NCI-H2107 treated with DMSO at 0.1 percent for 48 hours (cell line): Measurements from ENCODE around the gene TMEM178B.
"Not testable (repeated sequence)": the region's sequence is repeated elsewhere in the genome, so short reads cannot be mapped to it uniquely, and the experiment has no call there.

Experiments used
- DNase-seq: peaks from one replicate; lab custom pipeline; 2025; ENCODE audit not compliant: unreplicated experiment; lab: John Stamatoyannopoulos, UW

Gene TMEM178B

GRCh38 chr7:141181812-141182211 lies 107.9 kb downstream of the TMEM178B start:
- no peak for DNase-seq

DNA sequence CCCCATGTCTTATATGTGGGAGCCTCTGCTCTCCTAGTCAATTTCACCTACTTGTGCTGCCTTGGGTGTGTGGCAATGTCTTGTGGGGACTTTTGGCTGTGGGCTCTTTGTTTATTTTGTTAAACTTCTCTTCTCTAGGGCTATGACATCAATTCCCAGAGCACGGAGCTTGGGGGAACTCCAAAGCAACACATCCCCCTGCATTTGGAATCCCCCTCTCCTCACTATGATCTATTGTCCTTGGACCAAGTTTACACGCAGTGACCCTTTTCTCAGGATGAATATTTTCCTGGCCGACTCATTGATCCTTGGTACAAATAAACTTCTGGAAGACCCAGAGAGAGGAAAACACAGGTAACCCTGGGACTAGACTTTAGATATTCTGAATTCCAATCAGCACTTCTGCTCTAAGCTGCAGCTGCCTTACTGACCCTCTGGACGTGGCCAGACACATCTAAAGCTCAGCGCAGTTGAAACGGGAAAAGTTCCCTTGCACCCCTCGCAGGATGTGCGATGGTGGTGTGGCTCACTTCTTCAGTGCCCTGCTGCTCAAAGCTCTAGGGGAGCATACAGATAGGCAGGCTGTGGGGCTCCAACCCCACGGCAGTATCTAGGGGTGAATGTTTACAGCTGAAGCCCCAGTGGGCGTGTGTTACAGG lies 110.8 kb downstream of the TMEM178B start:
- no peak for DNase-seq

GRCh38 chr7:141185369-141185967 lies 111.6 kb downstream of the TMEM178B start:
- DNase-seq = no peak

DNA sequence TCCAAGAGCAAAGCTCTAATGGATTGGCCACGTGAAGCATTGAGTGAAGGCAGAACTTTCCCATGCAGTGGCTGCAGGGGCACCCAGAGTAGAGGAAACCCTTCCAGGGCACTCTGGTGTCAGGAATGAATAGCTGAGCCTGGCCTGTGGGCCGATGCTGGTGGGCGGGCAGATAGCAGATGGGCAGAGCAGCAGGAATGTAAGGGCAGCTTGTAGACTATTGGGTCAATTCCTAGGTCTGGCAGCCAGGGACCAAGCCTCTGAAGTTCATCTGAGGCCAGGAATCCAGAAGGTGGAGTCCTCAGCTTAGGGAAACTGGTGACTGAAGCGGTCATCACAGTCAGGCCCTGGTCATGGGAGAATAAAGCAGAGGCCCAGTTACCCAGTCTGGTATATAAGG lies 115.4 kb downstream of the TMEM178B start:
- no peak for DNase-seq

- no peak for DNase-seq
Observed at GRCh38 chr7:141190495-141190894, 116.6 kb downstream of the TMEM178B start.

GRCh38 chr7:141191277-141191676 lies 117.4 kb downstream of the TMEM178B start:
- no peak for DNase-seq

DNA sequence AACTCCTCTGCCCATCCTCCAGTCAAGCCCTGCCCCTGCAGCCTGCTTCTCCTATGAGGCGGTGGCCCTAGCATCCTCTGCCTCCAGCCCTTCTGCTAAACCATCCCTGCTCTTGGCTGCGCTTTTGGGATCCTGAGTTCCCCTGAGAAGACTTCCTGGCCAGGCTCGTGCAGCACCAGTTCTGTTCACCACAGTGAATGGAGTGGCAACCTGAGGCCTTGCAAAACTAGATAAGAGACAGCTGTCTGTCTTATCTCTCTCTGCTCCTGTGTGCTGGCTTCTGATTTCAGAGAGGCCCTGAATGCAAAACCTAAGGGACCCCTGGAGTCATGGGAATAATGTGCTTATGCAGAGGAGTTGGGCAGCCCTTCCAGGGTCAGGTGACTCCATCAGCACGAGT lies 119.2 kb downstream of the TMEM178B start:
- DNase-seq = no peak

DNA sequence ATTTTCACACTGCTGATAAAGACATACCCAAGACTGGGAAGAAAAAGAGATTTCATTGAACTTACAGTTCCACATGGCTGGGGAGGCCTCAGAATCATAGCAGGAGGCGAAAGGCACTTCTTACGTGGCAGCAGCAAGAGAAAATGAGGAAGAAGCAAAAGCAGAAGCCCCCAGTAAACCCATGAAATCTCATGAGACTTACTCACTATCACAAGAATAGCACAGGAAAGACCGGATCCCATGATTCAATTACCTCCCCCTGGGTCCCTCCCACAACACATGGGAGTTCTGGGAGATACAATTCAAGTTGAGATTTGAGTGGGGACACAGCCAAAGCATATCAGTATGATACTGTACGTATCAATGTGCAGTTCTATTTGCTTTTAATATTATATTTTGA lies 121.9 kb downstream of the TMEM178B start:
- DNase-seq = not testable (repeated sequence)

GRCh38 chr7:141198194-141198958 lies 124.5 kb downstream of the TMEM178B start:
- DNase-seq = no peak

DNA sequence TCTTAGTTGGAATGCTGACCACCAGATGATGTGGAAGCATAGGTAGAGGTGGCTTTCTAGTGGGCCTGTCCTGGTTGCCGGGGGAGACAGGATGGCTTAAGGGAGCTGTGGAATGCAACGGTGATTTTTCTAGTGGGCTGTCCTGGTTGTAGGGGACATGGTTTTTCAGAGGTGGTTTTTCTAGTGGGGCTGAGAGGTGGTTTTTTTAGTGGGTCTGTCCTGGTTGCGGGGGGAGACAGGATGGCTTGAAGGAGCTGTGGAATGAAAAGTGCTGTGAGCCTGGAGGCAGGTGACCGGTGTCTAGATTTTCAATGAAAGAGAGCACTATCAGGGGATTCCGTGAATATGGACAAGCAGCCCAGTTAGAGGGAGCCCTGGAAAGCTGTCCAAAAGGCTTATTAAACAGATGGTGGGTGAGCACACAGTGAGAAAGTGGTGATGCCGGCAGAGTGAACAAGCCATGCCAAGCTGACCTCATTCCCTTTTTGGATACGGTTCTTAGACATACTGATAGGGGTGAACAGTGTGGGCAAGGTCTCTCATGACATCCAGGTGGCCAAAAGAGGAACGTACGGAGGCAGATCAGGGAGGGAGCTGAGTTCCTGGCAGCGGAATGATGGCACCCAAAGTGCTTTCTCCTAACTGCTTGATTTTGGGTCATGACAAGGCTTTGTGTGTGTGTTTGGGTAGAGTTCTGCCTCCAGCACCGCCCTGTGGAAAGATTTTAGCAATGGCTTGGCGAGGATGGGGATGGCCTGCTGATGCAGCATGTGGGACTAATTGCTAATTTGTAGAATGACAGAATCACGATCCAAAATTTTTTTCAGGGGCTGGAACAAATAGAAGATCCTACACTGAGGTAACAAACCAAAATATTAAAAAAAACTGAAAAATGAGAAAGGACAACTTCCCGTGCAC lies 126.6 kb downstream of the TMEM178B start:
- no peak for DNase-seq

DNA sequence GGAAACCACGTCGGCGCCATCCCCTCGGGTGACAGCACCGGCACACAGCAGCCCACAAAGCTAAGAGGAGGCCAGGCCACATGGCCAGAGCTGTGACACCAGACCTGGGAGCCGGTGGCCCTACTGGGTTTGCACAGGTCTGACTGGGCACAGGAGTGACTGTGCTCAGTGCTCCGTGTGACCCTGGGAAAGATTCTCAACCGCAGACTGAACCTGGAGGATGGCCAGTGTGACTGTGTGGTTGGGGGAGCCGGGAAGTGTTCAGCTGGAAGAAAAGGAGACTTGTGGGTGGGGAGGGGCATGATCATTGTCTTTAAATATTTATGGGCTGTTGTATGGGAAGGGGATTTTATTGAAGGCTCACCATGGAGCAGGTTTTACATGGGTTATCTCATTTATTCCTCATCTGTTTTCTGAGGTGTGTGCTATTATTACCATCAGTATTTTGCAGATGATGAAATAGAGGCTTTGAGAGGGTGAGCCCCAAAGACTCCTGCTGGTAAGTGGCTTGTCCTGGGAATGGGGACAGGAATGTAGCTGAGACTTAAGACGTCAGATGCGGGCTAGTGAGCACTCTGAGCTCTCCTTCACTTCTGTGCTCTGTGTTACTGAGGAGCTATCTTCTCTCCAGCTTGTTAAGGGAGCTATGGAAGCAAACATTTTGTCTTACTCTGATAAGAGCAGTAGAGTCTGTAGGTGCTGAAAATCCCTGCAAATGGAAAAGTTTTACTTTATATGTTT lies 127.5 kb downstream of the TMEM178B start:
- no peak for DNase-seq

DNA sequence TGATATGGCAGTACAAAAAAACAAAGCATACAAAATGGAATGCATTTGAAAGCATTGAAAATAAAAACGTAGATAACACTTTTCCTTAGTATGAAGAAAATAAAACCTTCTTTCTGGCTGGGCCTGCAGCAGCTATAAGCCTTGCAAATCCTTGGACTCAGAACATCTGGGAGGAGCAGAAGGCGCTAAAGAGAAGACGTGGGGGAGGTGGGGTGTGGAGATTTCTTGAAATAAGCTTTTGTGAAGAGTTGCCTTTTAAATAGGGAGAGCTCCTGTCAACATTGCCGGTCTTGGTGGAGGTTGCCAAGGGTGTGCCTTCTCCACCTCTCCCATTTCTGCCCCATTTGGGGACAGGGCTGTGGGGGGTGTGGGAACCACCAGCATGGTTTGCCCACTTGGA lies 128.7 kb downstream of the TMEM178B start:
- DNase-seq = no peak

- DNase-seq = no peak
Observed at GRCh38 chr7:141203177-141203576, 129.3 kb downstream of the TMEM178B start.

DNA sequence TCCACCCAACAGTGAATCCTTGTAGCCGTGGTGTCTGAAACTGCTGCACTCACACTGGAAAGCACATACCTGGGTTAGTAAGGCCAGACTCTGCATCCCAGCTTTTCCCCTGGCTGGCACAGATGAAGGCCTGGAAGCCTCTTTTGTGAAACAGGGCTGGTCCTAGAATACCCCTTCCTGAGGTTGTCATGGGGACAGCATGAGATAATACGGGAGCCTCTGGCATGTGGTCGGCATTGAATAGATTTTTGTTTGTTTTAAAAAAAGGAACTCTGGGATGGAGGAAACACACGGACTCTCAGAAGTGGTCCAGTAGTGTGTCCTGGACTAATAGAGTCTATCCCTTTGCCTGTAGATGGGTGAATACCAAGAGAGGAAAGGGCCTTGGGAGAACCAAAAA lies 129.7 kb downstream of the TMEM178B start:
- DNase-seq = no peak

- no peak for DNase-seq
Observed at GRCh38 chr7:141207661-141208060, 133.8 kb downstream of the TMEM178B start.

DNA sequence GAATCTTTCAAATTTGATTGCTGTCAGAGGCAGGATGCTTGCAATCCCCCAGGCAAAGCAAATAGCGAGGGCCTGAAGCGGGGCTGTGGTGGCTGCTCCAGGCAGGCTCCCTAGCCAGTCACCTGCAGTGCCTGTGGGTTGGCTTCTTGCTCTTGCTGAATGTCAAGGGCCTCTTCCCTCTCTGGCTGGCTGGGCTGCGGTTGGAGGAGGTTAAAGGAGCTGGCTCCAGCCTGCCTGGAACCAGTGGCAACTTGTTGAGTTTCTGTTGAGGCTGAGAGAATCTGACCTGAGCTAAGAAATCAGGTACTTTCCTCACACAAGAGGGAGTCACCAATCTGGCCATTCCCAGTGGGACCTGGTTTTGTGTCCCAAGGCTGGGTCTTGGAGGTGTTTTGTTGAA lies 134.7 kb downstream of the TMEM178B start:
- DNase-seq = peak; percentile 88

DNA sequence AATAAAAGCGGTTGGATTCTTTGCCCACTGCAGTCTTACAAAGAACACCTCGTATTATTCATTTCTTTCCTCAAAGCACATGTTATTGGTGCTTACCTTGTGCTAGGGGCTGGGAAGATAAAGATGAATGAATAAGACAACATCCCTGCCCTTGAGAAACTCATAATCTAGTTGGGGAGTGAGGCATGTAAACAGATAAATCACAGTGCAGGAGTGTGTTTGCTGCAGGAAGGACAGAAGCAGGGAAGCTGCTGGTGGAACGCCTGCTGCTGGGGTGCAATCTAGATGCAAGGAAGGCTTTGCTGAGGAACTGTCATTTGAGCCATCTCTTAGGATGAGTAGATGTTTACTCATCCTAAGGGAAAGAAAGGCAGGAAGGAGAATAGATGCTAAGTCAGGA lies 135.6 kb downstream of the TMEM178B start:
- no peak for DNase-seq

DNA sequence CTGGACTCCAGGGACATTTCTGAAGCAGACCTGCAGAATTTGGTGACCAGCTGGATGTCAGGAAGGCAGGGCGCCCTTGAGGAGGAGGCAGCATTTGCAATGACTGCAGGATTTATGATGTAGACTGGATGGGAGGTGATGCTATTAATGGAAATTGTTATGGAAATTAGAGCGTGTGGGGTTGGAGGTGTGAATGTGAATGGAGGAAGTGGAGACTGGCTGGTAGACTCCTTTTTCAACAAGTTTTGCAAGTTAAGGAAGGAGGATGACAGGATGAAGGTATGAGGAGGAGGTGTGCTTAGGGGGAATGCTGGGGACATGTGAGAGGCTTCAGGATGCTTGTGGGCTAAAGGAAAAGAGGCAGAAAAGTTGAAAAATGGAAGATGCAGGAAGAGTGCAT lies 137.0 kb downstream of the TMEM178B start:
- DNase-seq = no peak

- DNase-seq = no peak
Observed at GRCh38 chr7:141213226-141213625, 139.4 kb downstream of the TMEM178B start.

DNA sequence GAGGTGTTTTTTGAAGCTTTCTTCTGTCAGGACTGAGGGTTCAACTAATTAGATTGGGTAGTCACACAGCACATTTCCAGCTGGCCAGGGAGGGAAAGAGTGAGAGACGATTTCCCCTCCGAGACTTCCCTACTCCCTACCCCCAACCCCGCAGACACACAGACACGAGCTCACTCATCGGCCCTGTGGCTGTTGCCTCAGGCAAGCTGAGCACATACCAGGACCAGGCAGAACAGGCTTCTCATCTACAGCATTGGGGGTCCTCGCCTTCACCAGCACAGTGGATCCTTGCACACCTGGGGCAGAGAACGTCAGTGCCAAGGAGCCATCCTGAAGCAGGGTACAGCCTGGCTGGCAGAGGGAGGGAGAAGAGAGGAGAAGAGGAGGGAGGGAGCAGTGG lies 144.1 kb downstream of the TMEM178B start:
- no peak for DNase-seq

GRCh38 chr7:141218941-141219340 lies 145.1 kb downstream of the TMEM178B start:
- DNase-seq = no peak
